ENCODE data around the gene EXOC4.
"Not testable (repeated sequence)": the region's sequence is repeated elsewhere in the genome, so short reads cannot be mapped to it uniquely, and the experiment has no call there.

EXOC4 gene

GRCh38 chr7:133275446-133276095 lies 22.7 kb downstream of the EXOC4 start:
- no peak for DNase-seq

DNA sequence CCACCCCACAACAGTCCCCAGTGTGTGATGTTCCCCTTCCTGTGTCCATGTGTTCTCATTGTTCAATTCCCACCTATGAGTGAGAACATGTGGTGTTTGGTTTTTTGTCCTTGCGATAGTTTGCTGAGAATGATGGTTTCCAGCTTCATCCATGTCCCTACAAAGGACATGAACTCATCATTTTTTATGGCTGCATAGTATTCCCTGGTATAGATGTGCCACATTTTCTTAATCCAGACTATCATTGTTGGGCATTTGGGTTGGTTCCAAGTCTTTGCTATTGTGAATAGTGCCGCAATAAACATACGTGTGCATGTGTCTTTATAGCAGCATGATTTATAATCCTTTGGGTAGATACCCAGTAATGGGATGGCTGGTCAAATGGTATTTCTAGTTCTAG lies 26.1 kb downstream of the EXOC4 start:
- DNase-seq = not testable (repeated sequence)

DNA sequence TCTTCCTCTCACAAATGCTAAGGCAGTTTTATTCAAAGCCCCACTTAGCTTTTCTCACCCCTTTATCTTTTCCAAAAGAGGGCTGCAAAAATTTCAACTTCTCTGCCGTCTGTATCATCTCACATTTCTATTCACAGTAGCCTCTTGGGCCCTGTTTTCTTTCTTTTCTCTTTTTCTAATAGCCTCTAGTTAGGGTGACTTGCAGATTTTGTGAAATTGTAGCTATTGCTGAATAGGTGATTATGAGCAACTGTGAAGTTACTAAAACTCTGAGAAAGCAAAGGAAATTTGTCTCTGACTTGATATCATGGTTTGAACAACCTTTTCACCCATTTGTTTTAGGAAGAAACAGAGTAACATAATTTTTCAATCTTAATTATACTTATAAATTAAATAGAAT lies 29.2 kb downstream of the EXOC4 start:
- no peak for DNase-seq

GRCh38 chr7:133284092-133284491 lies 31.2 kb downstream of the EXOC4 start:
- DNase-seq = no peak

- no peak for DNase-seq
Observed at GRCh38 chr7:133288970-133289369, 36.1 kb downstream of the EXOC4 start.

GRCh38 chr7:133290041-133290440 lies 37.2 kb downstream of the EXOC4 start:
- no peak for DNase-seq

- DNase-seq = no peak
Observed at GRCh38 chr7:133290676-133291333, 37.9 kb downstream of the EXOC4 start.

DNA sequence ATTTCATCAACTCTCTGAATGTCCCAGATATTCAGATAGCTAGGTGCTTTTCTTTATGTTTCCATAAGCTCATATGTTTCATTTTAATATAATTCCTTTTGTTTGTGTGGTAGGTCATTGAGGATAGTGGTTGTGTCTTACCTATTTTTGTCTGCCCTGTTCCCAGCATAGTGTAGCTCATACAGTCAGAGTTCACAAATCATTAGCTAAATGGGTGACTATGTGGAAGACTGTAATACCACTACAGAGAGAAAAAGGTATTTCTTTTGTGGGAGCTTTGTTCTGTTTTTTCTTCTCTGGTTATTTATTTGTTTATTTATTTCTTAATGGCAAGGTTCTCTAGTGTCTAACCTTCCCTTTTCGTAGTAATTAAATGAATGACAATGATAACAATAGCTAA lies 39.8 kb downstream of the EXOC4 start:
- DNase-seq = no peak

GRCh38 chr7:133293384-133294160 lies 40.7 kb downstream of the EXOC4 start:
- DNase-seq = no peak

DNA sequence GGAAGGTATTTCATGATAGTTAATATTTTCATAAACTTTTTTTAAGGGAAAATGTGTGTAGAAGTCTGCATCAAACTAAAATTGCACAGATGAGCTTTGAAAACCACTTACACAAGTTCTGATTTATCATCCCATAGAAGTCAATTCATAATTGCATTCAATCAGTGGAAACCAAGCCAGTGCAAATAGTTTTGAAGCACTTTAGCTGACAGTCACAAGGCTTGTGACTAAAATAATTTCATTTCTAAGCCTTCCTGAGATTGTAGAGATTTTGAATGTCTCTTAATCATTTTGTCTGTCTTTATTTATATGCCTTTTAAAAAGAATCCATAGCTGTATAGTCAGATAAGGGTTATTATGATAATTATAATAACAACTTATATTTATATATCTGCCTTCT lies 41.4 kb downstream of the EXOC4 start:
- no peak for DNase-seq

DNA sequence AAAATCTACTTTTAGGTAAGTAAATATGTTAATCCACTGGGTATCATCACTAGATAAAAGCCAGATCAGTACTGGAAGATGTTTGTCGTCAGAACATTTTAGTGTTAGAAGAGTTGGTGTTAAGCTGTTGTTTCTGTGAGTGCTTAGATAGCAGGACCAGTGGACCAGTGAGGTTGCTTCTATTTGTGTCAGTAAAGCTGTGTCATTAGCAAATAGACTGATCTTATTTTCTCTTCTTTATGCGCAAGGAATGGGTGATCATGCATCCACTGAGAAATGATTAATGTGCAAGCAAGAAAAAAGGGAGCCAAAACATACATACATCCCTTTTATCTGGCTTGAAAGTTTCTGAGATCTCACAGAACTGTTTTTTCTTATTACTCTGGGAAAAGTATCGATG lies 42.6 kb downstream of the EXOC4 start:
- DNase-seq = no peak

DNA sequence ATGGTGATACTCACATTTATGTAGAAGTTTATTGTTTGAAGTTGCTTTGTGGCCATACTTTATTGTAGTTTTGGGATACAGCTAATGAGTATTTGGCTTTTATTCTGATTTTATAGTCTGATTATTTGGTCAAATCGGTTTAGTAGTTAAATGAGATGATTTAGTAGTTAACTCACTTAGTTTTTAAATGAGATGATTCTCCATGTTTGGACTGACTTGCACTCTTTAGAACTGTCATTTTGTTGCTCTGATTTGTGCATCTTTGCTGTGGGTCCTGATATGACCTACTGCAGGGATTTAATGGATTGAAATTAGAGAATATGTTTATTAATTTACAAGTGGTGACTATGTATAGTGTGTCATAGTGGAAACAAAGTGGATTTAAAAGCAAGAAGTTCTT lies 44.2 kb downstream of the EXOC4 start:
- DNase-seq = no peak

- no peak for DNase-seq
Observed at GRCh38 chr7:133298080-133298479, 45.2 kb downstream of the EXOC4 start.

GRCh38 chr7:133299676-133300075 lies 46.8 kb downstream of the EXOC4 start:
- DNase-seq = no peak

DNA sequence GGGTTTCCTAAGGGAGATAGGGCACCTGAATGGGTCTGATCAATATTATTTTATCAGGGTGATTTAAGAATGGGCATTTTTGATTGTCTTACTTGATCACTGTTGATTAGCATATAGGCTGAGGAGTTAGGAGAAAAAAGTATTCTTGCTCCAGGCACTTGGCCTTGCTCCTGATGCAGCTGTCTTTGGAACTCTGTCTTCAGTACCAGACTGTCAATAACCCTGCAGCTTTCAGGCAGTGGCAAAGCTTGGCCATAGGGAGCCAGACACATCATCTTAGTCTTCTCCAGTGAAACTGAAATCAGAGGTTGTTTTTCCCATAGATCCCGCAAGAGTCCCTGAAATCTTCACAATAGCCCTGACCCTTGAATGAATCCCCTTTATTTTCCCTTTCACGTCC lies 47.2 kb downstream of the EXOC4 start:
- DNase-seq = no peak

GRCh38 chr7:133300811-133301210 lies 47.9 kb downstream of the EXOC4 start:
- DNase-seq = no peak

- DNase-seq = no peak
Observed at GRCh38 chr7:133301444-133301843, 48.6 kb downstream of the EXOC4 start.

GRCh38 chr7:133303372-133303771 lies 50.5 kb downstream of the EXOC4 start:
- no peak for DNase-seq

DNA sequence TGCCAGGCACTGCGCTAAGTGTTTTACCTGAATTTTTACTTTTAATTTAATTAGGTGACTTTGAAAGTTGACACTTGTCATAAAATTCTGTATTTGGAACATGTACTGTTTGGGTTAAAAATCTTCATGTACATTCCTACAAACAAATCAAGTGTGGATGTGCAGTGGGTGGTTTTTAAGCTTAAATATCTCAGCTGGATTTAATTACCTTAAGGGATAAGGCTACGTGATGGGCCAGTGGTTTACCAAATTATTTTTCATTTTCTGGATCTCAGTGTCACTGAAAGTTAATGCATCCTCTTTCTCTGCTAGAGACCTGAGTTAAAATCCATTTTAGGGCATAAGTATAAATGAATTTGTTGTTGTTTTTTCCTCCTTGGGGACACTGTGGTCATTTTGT lies 51.1 kb downstream of the EXOC4 start:
- no peak for DNase-seq

- DNase-seq = no peak
Observed at GRCh38 chr7:133309333-133309732, 56.5 kb downstream of the EXOC4 start.

DNA sequence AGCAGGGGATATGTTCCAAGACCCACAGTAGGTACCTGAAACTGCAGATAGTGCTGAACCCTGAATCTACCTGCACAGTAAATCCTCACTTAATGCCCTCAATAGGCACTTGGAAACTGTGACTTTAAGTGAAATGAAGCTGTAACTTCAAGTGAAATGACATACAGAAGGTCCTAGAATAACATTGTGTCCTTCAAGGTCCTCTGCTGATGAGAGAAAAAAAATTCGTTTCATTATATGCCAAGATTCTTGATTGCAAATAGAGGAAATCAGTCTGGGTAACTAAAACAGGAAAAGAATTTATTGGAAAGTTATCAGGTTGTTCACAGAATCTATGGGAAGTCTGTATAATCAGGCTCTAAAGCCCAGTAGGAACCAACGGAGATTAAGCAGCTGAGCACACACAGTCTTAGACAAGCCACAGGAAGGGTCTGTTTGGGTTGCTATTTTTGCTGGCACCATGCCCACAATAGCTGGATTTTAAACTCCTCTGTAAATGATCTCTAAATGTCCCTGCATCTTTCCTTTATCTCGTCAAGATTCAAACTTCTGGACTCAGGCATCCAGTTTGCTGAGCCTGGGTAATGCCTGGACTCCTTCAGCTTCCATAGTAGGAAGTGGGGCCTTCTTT lies 57.5 kb downstream of the EXOC4 start:
- DNase-seq = no peak

DNA sequence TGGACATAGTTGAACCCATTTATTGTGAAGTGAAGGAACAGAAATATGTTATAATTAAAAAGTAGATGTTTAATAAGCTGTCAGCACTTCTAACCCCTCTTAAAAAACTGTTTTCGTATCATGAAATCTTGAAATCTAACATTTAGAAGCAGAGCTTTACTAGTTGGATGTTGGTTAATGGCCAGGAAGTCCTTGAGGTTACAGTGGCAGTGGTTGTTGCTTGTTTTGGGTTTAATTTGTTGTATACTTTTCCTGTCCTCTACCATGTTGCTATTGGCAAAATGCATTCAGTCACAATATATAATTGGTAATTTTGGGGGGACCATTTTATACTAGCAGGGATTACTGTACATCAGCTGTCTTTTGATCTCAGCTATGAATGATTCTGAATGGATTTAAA lies 60.7 kb downstream of the EXOC4 start:
- DNase-seq = no peak

DNA sequence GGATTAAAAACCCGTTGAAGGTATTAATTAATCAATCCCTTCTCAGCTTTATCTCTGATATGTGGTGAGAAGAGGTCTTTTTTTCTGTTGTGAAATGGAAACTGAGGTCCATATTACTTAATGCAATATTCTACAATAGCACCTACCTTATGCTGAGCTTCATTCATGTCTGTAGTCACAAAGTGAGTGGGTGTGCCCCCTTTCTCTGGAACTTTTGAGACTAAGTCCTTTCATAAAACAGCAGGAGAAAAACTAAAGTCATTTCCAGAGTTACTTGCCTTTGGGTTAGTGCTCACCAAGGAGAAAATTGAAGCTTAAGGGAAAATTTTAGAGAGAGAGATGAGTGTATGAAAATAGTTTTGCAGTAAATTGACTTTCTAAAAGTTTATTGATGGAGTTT lies 61.2 kb downstream of the EXOC4 start:
- no peak for DNase-seq
